IPS DF 19.7 (cell line): Measurements from ENCODE around the gene LGMN.
"Not testable (repeated sequence)": the region's sequence is repeated elsewhere in the genome, so short reads cannot be mapped to it uniquely, and the experiment has no call there.

ENCODE experiments used
- DNase-seq: peaks from one replicate; pipeline ENCODE4 v3.0.0-alpha.2; 2013; ENCODE audit warnings: low read depth, low spot score

LGMN gene

DNA sequence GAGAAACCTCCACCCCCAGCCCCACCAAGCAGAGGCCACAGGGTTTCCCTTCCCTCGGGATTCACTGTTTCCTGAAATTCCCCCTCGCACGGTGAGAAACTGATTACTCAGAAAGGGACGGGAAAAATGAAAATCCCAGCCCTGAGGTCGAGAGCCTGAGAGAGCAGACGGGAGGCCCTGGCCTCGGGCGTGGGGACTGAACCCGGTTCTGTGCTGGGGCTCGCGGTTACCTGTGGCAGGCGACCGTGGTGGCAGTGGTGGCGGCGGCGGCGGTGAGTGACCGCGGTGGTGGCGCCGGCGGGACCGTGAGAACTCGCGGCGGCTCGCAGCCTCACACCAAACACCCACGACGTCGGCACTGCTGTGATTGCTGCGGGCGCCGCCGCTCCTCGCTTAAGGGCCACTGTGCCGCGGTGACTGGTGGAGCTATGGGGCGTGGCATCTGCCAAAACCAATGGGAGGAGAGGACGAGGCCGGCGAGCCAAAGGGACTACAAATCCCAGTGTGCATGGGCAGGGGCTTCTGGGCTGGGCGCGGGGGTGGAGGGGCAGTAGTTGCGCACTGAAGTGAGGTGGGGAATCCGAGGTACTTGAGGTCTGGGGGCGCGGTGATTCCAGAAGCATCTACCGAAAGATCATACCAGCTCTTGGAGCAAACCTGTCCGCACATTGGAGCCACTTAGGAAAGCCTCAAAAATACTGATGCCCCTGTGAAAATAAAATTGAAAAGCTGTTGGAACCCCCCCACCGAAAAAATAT lies at the start of gene LGMN:
Gene LGMN, minus strand, starts transcription at position 369 of the 758 bp plus-strand sequence. CDS start 15,841 bp downstream, outside the sequence.
- DNase-seq: peak; percentile 83

DNA sequence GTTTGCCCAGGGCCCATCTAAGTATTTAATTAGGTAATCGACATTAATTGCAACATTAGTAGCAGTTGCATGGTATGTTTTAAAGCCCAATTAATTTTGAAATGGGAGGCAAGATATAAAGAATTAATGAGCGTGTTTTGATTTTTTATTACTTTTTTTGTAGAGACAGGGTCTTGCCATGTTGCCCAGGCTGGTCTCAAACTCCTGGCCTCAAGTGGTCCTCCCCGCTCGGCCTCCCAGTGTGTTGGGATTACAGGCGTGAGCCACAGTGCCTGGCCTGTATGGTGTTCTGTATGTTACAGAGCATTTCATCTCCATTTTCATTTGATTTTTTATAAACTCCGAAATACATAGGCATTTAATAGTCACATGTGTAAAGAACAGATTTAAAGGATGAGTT lies 46.5 kb upstream of the LGMN start:
- no peak for DNase-seq

DNA sequence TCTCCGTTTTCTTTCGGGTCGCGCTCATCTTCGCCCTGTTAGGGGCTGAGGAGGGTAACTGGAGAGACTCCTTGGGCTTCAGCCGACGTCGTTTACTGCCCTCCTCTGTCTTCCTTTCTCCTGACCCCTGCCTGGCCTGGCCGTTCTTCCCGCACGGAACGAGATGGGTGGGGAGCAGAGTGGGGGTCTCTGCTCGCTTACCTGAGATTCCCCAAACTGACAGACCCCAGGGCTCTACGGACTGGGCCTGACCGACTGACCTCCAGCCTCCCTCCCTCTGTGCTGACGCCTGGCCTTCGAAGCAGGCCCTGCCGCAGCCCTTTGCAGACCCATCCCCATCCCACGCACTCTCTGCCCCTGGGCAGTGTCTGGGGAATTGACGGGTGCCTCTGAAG lies 46.1 kb upstream of the LGMN start:
- no peak for DNase-seq

DNA sequence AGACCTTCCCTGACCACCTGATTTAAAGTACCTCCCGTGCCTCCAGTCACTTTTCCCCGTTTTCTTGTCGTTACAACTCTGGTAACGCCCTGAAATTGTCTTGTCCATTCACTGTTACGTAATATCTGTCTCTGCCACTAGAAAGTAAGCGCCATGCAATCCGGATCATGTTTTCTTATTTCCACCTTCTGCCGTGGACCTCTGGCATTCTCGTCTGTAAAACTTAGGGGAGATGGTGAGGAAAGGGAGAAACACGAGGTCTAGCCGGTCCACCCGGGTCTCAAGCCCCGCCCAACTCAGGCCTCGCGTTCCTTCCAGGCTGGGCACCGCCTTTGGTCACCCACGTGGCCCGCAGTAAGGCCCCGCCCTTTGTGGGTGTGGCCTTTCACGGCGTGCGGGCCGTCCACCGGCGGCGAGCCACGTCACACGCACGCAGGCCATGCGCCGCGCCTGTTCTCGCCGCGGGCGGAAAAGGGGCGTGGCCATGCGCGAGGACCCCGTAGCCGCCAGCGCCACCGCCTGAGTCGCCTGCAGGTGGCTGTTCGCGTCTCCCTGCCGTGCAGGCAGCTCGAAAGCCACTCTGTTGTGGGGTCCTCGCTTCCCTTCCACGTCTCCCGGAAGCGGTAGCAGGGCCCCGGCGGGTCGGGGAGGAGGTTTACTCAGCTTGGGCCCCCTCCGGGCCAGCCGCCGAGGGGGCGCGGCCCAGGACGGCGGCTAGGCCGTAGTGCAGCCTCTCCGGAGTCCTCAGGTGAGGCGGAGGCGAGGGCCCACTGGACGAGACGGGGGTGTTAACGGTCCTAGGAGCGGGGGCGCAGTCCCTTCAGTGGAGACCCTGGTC lies 45.5 kb upstream of the LGMN start, which contains the start of gene GOLGA5:
Gene GOLGA5, plus strand, starts transcription at position 597 of the 838 bp plus-strand sequence. CDS start 3,133 bp downstream, outside the sequence.
- DNase-seq: peak; percentile 80

DNA sequence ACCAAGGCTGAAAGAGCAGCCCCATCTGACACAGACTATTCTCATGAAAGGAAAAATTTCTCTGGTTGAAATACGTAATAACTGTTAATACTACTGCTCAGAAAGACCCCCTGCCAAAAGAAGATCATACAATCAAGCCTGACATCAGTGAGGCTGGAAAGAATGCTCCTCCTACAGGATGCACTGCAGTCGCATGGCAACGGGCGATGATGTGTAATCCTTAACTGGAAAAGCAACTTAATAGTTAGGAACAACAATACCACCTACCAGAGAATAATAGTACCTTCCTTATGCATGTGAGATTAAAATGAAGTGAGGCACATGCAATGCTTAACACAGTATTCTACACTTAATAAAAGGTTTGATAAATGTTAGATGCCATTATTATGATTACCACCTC lies 44.5 kb upstream of the LGMN start:
- no peak for DNase-seq

DNA sequence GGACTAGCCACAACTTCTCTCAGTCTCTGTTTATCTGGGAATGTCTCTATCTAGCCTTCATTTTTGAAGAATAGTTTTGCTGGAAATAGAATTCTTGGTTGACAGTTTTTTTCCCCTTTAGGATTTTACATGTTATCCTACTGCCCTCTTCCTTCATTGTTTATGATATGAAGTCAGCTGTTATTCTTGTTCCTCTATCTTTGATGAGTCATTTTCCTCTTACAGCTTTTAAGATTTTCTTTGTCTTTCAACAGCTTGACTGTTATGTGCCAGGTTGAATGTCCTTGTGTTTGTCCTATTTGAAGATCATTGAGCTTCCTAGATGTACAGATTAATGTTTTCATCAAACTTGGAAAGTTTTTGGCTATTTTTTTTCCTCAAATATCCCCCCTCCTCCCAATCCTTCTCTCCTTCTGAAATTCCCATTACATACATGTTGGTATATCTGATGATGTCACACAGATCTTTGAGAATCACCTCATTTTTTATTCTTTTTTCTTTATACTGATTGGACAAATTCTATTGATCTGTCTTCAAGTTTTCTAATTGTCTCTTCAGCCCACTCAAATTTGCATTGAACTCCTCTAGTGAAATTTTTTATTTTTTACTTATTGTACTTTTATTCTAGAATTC lies 41.1 kb upstream of the LGMN start:
- DNase-seq: no peak

DNA sequence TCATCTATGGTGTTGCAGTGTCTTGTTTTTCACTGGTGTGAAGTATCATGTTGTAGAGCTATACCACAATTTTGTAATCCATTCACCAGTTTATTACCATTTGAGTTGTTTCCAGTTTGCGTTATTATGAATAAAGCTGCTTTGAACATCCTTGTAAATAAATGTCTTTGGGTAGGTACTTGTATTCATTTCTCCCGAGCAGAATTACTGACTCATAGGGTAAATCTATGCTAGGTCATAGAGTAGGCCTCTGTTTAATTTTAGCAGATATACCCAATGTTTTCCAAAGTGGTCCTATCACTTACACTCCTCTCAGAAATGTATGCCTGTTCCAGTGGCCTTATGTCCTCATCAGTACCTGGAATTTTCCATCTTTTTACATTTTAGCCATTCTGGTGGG lies 39.1 kb upstream of the LGMN start:
- no peak for DNase-seq

DNA sequence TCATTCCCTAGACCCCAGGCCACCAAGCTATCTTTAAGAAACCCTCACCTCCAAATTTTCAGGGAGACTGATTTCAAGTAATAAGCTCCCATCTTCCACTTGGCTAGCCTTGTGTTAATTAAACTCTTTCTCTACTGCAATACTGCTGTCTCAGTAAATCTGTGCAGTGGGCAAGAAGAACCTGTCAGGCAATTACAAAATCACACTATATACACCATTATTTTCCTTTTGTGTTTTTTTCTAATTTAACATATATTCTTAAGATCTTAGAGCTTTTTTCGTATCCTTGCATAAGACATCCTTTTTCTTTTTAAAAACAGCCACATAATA lies 38.0 kb upstream of the LGMN start:
- DNase-seq: no peak

DNA sequence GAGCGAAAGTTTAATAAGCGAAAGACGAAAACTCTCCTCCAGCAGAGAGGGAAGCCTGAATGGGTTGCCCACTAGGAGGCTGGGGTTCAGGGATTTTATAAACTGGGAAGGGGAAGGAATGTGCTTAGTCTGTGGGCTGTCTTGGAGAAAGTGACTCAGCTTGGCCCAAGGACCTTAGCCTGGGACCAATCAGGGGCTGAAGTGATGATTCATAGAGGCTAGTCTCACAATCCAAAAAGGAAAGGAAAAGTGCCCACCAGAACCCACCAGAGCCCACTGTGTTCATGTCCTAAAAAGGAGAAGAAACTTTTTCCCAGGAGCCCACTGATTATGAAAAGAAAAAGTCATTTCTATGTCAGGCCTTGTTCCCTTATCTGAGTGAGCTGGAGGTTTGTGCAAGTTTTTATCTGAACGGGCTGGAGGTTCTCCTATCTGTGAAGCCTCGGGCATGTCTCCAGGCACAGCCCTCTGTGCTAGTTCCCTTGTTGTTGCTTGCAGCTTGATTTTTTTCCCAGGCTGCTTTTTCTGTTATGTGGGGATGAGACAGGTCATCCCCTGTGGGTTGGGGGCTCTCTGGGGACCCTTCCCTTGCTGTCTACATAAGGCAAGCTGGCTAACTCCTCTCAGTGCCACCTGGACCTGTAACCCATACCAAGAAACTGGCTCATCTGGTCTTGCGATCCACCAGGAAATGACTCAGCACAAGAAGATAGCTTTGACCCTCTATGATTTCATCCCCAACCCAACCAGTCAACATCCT lies 37.4 kb upstream of the LGMN start:
- no peak for DNase-seq

DNA sequence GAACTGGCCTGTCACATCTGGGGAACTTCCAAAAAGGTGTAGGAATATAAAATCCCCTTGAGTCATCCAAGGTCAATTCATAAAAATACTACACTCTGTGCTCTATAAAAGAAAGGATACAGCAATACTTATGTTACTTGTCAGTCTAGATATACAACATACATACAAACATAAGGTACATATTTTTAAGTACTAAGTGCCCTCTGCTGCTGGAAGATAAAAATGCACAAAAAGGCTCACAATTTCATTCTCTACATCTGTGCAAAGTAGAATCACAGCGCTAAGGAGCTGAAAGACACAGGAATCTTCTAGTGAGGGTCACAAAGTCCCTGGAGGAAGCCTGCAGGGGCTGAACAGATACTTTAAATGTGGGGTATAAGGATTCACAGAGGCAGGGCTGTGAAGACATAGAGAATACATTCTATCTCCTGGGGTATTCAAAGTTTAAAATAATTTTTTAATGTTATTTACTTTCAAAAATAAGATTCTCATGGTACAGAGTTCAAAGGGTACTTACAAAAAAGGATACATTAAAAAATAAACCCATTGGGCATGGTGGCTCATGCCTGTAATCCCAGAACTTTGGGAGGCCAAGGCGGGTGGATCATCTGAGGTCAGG lies 35.5 kb upstream of the LGMN start:
- no peak for DNase-seq

DNA sequence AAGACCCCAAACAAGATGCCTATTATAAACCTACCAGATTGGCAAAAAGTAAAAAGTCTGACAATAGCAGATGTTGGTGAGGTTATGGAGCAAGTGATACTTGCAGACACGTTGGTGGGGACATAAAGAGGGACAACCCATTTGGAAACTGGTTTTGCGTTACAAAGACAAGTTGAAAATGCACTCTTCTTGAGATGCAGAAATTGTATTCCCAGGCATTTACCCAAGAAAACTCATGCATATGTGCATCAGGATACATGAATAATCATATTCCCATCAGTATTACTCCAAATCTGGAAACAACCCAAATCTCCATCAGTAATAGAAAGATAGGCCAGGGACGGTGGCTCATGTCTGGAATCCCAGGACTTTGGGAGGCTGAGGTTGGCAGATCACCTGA lies 32.9 kb upstream of the LGMN start:
- no peak for DNase-seq

DNA sequence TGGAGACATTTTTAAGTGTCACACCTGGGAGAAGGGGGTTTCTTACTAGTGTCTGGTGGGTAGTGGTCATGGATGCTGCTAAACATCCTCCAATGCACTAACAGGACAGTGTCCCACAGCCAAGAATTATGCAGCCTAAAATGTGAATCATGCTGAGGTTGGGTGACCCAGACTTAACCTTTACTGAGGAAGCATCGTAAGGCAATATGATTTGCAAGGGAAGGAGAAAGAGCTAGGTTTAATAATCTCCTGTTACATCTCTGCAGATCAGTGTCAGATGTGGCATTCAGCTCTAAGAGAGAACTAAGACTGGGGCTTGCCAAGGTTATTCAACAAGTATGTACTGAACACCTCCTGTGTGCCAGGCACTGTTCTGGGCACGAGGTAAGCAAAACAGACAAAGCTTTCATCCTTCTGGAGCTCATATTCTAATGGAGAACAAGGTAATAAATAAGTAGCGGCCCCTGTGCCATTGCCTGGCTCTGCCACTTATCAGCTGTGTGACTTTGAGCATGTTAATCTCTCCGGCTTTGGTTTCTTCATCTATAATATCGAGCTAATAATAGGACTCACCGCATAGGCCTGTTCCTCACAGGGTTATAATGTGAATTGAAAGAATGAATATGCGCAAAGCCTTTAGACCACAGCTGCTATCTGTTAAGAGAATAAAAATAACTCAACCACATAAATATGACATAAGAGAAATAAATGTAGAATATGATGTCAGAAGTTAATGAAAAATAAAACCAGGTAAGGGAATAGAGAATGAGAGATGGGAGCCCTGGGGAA lies 32.2 kb upstream of the LGMN start:
- DNase-seq: no peak

DNA sequence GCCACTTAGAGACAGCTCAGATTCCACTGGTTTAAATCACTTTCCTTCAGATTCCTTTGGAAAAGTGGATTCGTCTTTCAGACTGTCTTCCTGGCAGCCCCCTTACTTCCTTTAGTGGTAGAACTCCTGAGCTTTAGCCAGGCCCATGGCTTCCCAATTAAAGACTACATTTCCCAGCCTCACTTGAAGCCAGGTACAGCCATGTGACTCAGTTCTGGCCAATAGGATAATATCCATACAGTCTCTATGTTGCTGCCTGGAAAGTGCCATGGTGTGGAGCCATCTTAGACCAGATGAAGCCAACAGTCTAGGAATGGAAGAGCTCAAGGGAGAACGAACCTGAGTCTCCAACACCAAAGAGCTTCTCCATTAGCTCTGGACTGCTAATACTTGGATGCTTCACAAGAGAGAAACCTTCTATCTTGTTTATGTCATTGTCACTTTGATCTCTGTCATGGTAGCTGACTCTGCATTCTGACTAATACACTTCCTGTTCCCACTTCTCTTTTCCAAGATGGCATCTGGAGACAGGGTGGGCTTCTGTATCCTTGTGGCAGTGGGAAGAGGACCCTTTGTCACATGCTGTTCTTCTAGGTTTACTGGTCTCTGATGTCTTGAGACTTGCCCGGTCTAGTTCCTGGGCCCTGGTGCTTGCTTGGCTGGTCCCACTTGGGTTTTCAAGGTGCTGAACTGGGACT lies 30.6 kb upstream of the LGMN start:
- DNase-seq: not testable (repeated sequence)

DNA sequence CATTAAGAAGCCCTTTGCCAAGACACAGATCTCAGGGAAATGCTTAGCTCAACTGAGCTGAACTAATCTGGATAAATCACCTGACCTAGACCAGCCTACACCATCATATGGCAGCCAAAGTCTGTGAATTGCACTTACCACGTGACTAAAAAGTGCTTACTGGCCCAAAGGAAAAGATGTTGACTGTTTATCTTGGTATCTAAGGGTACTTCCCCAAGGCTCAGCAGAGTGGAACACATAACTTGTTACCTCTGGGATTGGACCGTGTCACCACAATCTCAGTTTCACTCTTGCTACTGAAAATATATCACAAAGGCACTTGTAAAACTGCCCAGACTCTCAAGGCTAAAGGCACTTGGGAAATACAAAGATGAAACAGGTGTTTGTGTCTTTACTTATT lies 26.9 kb upstream of the LGMN start:
- not testable (repeated sequence) for DNase-seq

DNA sequence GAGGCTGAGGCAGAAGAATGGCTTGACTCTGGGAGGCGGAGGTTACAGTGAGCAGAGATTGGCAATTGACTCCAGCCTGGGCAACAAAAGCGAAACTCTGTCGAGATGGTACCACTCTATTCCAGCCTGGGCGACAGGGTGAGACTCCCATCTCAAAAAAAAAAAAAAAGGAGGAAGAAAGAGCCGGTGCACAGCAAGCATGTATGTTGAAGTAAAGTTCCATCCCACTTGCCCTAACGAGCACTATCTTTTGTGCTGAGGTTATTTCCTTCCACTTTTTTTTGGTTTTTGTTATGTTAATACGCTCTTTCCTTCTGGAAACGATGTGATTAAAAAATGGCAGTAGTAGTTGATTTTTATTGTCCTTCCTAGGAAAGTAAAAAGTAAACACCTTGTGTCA lies 26.1 kb upstream of the LGMN start:
- DNase-seq: no peak

DNA sequence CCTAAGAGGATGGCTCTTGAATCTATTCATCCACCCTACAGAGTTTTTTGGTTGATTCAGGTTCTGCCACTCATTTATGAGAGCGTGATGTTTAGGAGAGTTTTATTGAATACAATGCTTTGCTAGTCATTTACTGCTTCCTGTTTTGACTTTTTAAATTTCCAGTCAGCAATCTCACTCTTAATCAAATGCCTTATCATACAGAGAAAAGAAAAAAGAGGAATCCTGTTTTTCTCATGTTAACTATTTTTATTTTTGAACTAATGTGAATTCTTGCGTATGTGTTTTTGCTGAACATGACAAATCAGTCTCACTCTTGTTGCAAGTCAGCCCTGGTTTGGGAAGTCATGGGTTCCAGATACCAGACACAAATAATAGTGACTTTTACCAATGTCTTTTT lies 22.1 kb upstream of the LGMN start:
- no peak for DNase-seq

DNA sequence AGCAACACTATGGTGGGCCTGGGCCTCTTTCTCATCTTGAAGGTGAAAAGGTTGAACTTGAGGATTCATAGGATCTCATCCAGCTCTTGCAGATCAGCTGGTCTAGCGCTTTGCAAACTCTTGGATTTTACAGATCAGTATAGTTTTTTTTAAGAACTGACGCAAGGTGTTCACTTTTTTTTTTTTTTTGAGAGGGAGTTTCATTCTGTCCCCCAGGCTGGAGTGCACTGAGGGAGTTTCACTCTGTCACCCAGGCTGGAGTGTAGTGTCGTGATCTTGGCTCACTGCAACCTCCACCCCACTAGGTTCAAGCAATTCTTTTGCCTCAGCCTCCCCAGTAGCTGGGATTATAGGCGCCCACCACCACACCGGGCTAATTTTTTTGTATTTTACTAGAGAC lies 20.4 kb upstream of the LGMN start:
- no peak for DNase-seq

DNA sequence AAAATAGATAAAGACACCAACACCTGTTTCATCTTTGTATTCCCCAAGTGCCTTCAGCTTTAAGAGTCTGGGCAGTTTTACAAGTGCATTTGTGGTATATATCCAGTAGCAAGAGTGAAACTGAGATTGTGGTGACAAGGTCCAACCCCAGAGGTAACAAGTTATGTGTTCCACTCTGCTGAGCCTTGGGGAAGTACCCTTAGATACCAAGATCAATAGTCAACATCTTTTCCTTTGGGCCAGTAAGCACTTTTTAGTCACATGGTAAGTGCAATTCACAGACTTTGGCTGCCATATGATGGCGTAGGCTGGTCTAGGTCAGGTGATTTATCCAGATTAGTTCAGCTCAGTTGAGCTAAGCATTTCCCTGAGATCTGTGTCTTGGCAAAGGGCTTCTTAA lies 19.8 kb upstream of the LGMN start:
- not testable (repeated sequence) for DNase-seq

DNA sequence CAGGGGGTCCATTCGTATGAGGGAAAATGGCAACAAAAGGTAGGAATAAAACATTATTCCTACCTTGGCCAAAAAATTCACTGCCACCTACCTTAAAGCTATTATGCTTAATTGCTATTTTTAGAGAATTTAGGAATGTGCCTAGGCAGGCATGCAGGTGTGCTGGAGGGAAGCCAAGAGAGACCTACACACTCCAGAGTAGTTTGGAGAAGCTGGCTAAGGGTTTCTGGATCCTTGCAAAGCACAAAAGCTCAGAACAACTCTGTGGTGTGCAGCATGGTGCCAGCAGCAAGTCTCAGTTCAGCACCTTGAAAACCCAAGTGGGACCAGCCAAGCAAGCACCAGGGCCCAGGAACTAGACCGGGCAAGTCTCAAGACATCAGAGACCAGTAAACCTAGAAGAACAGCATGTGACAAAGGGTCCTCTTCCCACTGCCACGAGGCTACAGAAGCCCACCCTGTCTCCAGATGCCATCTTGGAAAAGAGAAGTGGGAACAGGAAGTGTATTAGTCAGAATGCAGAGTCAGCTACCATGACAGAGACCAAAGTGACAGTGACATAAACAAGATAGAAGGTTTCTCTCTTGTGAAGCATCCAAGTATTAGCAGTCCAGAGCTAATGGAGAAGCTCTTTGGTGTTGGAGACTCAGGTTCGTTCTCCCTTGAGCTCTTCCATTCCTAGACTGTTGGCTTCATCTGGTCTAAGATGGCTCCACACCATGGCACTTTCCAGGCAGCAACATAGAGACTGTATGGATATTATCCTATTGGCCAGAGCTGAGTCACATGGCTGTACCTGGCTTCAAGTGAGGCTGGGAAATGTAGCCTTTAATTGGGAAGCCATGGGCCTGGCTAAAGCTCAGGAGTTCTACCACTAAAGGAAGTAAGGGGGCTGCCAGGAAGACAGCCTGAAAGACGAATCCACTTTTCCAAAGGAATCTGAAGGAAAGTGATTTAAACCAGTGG lies 15.5 kb upstream of the LGMN start:
- not testable (repeated sequence) for DNase-seq
